Limb (tissue), 2 donors: Measurements from ENCODE around the gene PRSS56.

Source experiments
- DNase-seq, 2 donors: peaks; one replicate each; pipeline ENCODE4 v3.0.0-alpha.2; 2016; ENCODE audit errors: extremely low spot score in 2 of 2

PRSS56 gene

DNA sequence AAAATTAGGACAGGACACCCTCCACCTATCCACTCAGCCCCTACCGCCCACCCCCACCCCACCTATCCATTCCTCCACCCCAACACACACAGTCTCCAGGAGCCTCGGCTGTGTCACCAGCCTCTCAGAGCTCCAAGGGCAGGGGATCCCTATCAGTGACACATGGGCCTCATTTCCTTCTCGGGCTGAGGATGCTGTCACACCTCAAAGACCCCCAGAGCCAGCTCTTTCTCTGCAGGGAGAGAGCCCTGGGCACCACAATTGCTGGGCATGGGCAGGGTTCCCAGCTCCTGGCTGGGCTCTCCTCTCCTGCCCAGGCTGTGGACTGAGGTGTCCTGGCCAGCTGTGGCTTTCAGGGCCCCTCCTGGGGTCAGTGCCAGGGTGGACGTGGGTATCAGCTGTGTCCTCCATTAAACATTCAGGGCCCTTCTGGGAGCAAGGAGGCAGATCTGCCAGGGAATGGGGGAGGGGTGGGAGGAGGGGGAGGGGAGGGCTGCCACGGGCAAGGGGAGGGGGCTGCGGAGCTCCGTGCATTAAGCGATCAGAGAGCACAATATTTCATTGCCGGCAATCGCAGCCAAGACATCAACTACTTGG is 18.3 kb upstream of the PRSS56 start:
- peak in 1 of 2 donors; percentile 62 for DNase-seq

GRCh38 chr2:232502511-232502910 is 17.7 kb upstream of the PRSS56 start:
- DNase-seq, result peak in 1 of 2 donors; percentile 59

- DNase-seq, result peak; percentile 29 to 82
These were observed 17.0 kb upstream of the PRSS56 start for GRCh38 chr2:232502911-232503808.

- no peak for DNase-seq
These were observed 16.3 kb upstream of the PRSS56 start for GRCh38 chr2:232503809-232504323.

DNA sequence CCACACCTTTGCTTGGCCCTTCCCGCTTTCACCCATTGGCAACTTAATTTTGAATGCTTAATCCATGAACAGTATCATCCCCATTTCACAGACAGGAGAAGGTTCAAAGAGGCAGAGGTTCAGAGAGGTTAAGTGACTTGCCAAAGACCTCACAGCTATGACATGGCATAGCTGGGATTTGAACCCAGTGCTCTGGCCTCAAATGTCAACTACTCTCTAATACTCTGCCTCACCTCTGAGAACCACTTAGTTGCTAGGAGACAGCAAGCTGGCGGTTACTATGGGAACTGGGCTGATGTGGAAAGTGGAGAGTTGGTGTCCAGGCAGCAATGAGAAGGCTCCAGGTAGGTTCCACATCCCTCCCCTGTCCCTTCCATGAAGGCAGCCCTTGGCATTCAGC is 15.8 kb upstream of the PRSS56 start:
- DNase-seq, result no peak

GRCh38 chr2:232505856-232506255 is 14.3 kb upstream of the PRSS56 start:
- DNase-seq, result no peak

GRCh38 chr2:232506709-232507108 is 13.5 kb upstream of the PRSS56 start:
- DNase-seq, result no peak

GRCh38 chr2:232508251-232508650 is 11.9 kb upstream of the PRSS56 start:
- DNase-seq, result no peak

DNA sequence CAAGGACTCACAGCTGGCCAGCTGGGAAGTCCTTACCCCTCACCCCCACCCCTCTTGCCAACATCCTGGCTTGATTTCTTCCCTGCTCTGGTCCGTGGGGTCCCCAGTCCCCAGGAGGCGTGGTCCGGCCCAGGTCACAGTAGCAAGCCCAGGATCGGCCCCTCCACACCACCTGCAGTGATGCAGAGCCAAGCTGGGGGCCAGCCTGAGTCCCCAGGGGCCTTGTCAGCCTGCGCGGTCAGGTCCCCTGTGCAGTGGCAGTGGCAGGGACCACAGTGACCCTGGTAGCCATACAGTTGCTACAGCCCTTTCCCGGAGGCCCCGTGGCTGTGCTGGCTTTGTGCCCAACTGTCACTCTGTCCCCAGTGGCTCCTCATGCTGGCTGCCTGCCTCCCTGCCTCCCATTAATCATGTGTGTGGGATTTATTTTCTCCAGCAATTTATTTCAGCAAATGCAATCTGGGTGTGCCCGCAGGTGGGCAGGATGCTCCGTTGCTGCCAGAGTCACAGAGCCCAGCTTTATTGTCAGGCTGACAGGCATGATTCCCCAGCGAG is 8.8 kb upstream of the PRSS56 start:
- peak in 1 of 2 donors; percentile 50 for DNase-seq

- peak in 1 of 2 donors; percentile 78 for DNase-seq
These were observed 7.6 kb upstream of the PRSS56 start for GRCh38 chr2:232512602-232513001.

DNA sequence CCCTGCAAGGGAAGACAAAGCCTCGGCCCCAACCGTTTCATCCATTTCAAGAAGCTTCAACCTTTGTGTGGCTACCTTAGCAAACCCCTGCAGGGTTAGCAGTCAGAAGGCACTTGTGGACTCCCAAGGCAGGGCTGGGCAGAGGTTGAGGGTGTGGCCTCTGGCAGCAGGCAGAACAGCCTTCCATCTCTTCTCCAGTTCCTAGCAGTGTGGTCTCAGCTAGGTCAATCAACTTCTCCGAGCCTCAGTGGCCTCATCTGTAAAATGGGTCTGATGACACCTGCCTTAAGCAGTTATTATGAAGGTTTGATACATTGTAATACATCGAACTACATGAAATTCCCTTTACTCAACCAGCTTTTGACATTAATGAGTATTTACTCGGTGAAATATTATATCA is 6.8 kb upstream of the PRSS56 start:
- DNase-seq, result no peak

- no peak for DNase-seq
These were observed 4.5 kb upstream of the PRSS56 start for GRCh38 chr2:232515639-232516038.

GRCh38 chr2:232516551-232516950 is 3.6 kb upstream of the PRSS56 start:
- DNase-seq, result no peak

- no peak for DNase-seq
These were observed 1.3 kb upstream of the PRSS56 start for GRCh38 chr2:232518844-232519243.

GRCh38 chr2:232520489-232520888 is 301 bp downstream of the PRSS56 start:
- no peak for DNase-seq

DNA sequence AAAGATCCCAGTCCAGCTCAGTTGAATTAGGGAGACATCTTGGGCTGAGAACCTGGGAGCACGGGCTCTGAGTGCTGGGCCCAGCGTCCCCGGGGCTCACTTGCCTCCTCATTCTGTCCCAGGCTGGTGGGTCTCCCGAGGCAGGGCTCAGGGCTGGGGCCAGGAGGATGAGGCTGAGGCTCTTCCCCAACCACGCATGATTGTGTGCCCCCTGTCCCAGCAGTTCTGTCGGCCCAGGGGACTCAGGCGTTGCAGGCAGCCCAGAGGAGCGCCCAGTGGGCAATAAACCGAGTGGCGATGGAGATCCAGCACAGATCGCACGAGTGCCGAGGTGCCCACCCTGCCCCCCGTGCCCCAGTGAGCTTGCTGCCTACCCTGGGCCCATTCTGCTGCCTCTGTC is 910 bp downstream of the PRSS56 start:
- no peak for DNase-seq

- peak in 1 of 2 donors; percentile 86 for DNase-seq
These were observed 1.9 kb downstream of the PRSS56 start for GRCh38 chr2:232521959-232522622.

DNA sequence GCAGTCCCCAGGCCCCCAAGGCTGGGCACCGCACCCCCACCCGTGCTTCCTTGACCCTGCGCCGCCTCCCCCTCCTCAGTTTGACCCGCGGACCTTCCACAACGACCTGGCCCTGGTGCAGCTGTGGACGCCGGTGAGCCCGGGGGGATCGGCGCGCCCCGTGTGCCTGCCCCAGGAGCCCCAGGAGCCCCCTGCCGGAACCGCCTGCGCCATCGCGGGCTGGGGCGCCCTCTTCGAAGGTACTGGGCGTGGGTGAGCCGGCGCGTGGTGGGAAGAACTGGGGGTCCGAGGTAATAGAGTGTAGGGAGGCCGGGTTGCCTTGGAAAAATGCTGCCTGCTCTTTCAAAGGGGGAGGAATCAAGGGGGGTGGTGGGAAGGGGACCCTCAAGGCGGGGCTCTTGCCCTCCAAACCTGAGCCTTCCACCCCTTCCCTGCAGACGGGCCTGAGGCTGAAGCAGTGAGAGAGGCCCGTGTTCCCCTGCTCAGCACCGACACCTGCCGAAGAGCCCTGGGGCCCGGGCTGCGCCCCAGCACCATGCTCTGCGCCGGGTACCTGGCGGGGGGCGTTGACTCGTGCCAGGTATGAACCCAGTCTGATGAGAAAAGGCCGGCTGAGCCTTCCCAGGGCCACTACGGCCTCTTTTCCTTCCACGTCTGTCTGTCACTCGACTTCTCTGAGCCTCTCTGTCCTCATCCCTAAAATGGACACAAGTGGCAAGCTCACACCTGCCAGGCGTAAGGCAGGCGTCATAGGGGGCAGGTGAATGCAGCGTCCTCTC is 2.6 kb downstream of the PRSS56 start:
- DNase-seq, result no peak

DNA sequence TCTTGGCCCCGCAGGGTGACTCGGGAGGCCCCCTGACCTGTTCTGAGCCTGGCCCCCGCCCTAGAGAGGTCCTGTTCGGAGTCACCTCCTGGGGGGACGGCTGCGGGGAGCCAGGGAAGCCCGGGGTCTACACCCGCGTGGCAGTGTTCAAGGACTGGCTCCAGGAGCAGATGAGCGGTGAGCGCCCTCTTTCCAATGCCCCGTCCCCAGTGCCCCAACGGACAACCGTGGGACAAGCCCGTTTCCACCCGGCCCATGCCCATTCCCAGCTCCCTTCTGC is 3.2 kb downstream of the PRSS56 start:
- no peak for DNase-seq

GRCh38 chr2:232523682-232524597 is 3.8 kb downstream of the PRSS56 start:
- peak; percentile 47 to 72 for DNase-seq
